Measurements from ENCODE around the gene TLL1.

DNA sequence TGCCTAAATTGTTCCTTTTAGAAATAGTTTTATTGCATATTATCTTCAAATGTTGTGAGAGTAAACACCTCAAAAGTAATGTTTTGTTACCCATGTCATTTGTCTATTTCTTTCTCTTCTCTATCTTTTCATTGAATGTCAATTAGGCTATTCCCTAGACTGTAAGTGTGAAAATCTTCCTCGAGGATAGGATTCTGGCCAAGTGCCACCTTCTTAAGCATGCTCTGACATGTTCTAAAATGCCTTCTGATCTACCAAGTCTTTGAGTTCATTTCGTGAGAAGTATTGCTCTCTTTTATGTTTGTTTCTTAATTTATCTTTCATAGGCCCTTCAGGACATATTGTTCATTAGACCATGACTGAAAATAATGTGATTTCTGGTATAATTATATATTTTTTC, 44.1 kb upstream of the TLL1 start:
- TF ChIP-seq POLR2A (IDR thresholded peaks at IDR 0.05; ENCODE audit: low read depth, low read length) (no peak), POLR2AphosphoS5 (IDR thresholded peaks at IDR 0.05; ENCODE audit: low read depth, low read length) (no peak), TAF1 (IDR thresholded peaks at IDR 0.05; ENCODE audit: borderline replicate concordance, low read depth, low read length) (no peak)
